ENCODE measurements around the gene RSKR. TPM values are rescaled to one million over a fixed set of nuclear protein-coding genes. Genes with fewer than 3 reads are reported as not detected.

Gene RSKR
- total RNA-seq, 1 donor from 2014 or later: 26.5 TPM

DNA sequence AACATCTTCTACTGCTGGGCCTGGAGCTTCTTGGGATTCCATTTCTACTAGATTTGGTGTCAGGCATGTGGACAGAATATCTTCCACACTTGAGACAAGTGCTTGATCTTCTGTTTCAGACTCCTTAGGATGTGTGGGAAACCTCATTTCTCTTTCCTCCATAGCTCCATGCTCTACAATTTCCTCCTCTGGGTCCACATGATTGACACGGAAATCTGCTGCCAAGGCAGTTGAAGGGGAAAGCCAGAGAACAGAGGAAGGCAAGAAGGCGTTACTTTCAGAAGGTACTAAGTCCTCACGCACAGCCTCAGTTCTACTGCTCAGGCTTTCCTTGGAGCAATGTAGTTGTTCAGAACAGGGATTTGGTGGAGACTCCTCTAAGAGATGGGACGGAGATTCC lies 21.7 kb downstream of the RSKR start:
- no peak overlapping the region for H2AFZ ChIP-seq (replicated peaks)
- no peaks in the 10 kb centered on the region for H3F3A ChIP-seq (ENCODE audit: low read depth)
- no peaks in the 10 kb centered on the region for H3K9me3 Mint-ChIP-seq
- no peaks in the 10 kb centered on the region for H3K27me3 ChIP-seq
- no peaks in the 10 kb centered on the region for H3K9me3 ChIP-seq (ENCODE audit: low read depth)
- peaks cover 30% of the 10 kb centered on the region for H3K36me3 ChIP-seq
- no peak for TF ChIP-seq EZH2phosphoT487 (IDR thresholded peaks at IDR 0.05)
- no peak for TF ChIP-seq EZH2 (IDR thresholded peaks at IDR 0.05)
- TF ChIP-seq, protein P1, sequence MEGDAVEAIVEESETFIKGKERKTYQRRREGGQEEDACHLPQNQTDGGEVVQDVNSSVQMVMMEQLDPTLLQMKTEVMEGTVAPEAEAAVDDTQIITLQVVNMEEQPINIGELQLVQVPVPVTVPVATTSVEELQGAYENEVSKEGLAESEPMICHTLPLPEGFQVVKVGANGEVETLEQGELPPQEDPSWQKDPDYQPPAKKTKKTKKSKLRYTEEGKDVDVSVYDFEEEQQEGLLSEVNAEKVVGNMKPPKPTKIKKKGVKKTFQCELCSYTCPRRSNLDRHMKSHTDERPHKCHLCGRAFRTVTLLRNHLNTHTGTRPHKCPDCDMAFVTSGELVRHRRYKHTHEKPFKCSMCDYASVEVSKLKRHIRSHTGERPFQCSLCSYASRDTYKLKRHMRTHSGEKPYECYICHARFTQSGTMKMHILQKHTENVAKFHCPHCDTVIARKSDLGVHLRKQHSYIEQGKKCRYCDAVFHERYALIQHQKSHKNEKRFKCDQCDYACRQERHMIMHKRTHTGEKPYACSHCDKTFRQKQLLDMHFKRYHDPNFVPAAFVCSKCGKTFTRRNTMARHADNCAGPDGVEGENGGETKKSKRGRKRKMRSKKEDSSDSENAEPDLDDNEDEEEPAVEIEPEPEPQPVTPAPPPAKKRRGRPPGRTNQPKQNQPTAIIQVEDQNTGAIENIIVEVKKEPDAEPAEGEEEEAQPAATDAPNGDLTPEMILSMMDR (IDR thresholded peaks at IDR 0.05): no peak
- peaks cover 58% of the 10 kb centered on the region for H4K20me1 ChIP-seq (ENCODE audit: low read depth)
- no peak overlapping the region for H3K27ac Mint-ChIP-seq
- H3K4me3 Mint-ChIP-seq: peak overlapping the region; percentile 48
- peaks cover 74% of the 10 kb centered on the region for H3K79me2 ChIP-seq (ENCODE audit: low read depth)
- H3K27ac ChIP-seq: no peak overlapping the region
- no peak overlapping the region for H3K4me3 ChIP-seq
- no peak overlapping the region for H3K4me2 ChIP-seq
- H3K4me1 ChIP-seq: no peaks in the 10 kb centered on the region
- peaks cover 1% of the 10 kb centered on the region for H3K4me1 Mint-ChIP-seq
- no peaks in the 10 kb centered on the region for H3K27me3 Mint-ChIP-seq (ENCODE audit: insufficient read depth, low read depth)
- peaks cover 33% of the 10 kb centered on the region for H3K36me3 Mint-ChIP-seq
- no peak overlapping the region for H3K9ac ChIP-seq
- no peak for DNase-seq (ENCODE audit: low spot score)

DNA sequence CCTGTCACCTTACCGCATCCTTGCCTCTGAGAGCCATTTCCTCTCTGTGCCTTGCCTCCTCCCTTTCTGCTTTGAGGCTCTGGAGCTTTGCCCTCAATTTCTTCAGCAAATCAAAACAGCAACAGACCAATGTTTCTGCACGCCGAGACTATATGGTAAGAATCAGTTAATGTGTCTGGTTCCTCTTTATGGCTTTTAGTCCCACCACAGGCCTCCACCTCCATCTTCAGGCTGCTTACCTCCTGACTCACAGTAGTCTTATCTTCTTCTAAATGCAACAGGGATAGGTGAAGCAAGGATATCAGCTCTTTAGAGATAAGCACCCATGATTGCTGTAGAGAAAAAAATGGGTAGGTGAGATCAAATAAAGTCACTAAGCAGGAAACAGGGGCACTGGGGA lies 28.1 kb downstream of the RSKR start:
- Mint-ChIP-seq H3K36me3 (peaks cover 24% of the 10 kb centered on the region), H3K9me3 (no peaks in the 10 kb centered on the region), H3K4me3 (no peak overlapping the region), H3K27ac (no peak overlapping the region), H3K27me3 (ENCODE audit: insufficient read depth, low read depth) (no peaks in the 10 kb centered on the region), H3K4me1 (no peaks in the 10 kb centered on the region)
- DNase-seq (ENCODE audit: low spot score): no peak
- Histone ChIP-seq H3K27ac (no peak overlapping the region), H3F3A (ENCODE audit: low read depth) (peaks cover under 1% of the 10 kb centered on the region), H3K4me1 (no peaks in the 10 kb centered on the region), H3K79me2 (ENCODE audit: low read depth) (peaks cover 19% of the 10 kb centered on the region), H4K20me1 (ENCODE audit: low read depth) (peaks cover 28% of the 10 kb centered on the region), H3K27me3 (no peaks in the 10 kb centered on the region), H3K36me3 (peaks cover 29% of the 10 kb centered on the region), H3K4me3 (no peak overlapping the region), H3K9me3 (ENCODE audit: low read depth) (no peaks in the 10 kb centered on the region), H2AFZ (replicated peaks) (no peak overlapping the region), H3K4me2 (no peak overlapping the region), H3K9ac (no peak overlapping the region)
- TF ChIP-seq, protein P1 (IDR thresholded peaks at IDR 0.05): no peak
- TF ChIP-seq EZH2phosphoT487 (IDR thresholded peaks at IDR 0.05) (no peak), EZH2 (IDR thresholded peaks at IDR 0.05) (no peak)

DNA sequence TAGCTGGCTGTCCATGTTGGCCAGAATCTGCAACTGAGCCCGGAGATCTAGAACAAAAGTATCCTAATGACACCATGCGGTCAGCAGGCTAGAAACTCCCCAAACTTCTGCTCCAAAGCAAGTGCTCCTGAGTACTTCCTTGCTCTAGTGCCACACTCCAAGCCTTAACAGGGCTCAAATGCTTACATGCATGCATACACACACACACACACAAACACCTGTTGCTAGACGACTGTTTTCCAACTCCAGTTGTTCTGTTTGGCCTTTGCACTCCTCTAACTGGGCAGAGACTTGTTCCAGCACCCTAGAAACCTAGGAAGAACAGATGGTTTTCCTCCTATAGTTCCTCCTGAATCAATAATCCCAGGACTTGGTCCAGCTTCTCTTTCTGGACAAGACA lies 29.6 kb downstream of the RSKR start:
- TF ChIP-seq EZH2 (IDR thresholded peaks at IDR 0.05): no peak
- TF ChIP-seq, protein P1 (IDR thresholded peaks at IDR 0.05): no peak
- TF ChIP-seq EZH2phosphoT487 (IDR thresholded peaks at IDR 0.05): no peak
- Mint-ChIP-seq H3K4me1 (no peaks in the 10 kb centered on the region), H3K27me3 (ENCODE audit: insufficient read depth, low read depth) (no peaks in the 10 kb centered on the region), H3K36me3 (peaks cover 35% of the 10 kb centered on the region), H3K27ac (no peak overlapping the region), H3K9me3 (no peaks in the 10 kb centered on the region), H3K4me3 (no peak overlapping the region)
- Histone ChIP-seq H3K27me3 (no peaks in the 10 kb centered on the region), H3K4me1 (no peaks in the 10 kb centered on the region), H3K27ac (no peak overlapping the region), H3K9me3 (ENCODE audit: low read depth) (no peaks in the 10 kb centered on the region), H3K9ac (no peak overlapping the region), H4K20me1 (ENCODE audit: low read depth) (peaks cover 17% of the 10 kb centered on the region), H2AFZ (replicated peaks) (no peak overlapping the region), H3K36me3 (peaks cover 22% of the 10 kb centered on the region), H3K4me3 (no peak overlapping the region), H3K4me2 (no peak overlapping the region), H3F3A (ENCODE audit: low read depth) (peaks cover 8% of the 10 kb centered on the region), H3K79me2 (ENCODE audit: low read depth) (peaks cover 9% of the 10 kb centered on the region)
- no peak for DNase-seq (ENCODE audit: low spot score)
